Tibial artery (tissue), 4 donors: Measurements from ENCODE around the gene TMEM208.

Source experiments
- DNase-seq, 2 donors: peaks; one replicate each; pipeline ENCODE4 v3.0.0-alpha.2; 2019
- H3K27ac ChIP-seq, 2 donors: fragments of 200-600 bp; sonication (generic) in 1 of 2; 1 replicate in 1 of 2; 2 replicates in 1 of 2; pipeline ENCODE4 v1.5.1; 2018 to 2019; ENCODE audit warnings: mild to moderate bottlenecking in 1 of 2
- H3K27me3 ChIP-seq, 2 donors: fragments of 200-600 bp; sonication (generic) in 1 of 2; one replicate each; pipeline versions ENCODE4 v1.5.1 to v1.6.0; 2016 to 2019
- H3K36me3 ChIP-seq, 3 donors: fragments of 200-600 bp; sonication (generic) in 2 of 3; one replicate each; pipeline ENCODE4 v1.5.1; 2016 to 2019; ENCODE audit warnings: mild to moderate bottlenecking in 2 of 3
- H3K4me1 ChIP-seq, 4 donors: fragments of 200-600 bp; sonication (generic) in 2 of 4; 1 replicate in 3 of 4; 2 replicates in 1 of 4; pipeline ENCODE4 v1.5.1; 2016 to 2019
- H3K4me3 ChIP-seq, 2 donors: fragments of 200-600 bp; sonication (generic) in 1 of 2; 1 replicate in 1 of 2; 2 replicates in 1 of 2; pipeline ENCODE4 v1.5.1; 2018 to 2019; ENCODE audit warnings: mild to moderate bottlenecking in 2 of 2
- H3K9me3 ChIP-seq, 3 donors: fragments of 200-600 bp; sonication (generic) in 1 of 3; one replicate each; pipeline ENCODE4 v1.5.1; 2016 to 2019
- CTCF ChIP-seq, 2 experiments: fragments of 200-600 bp in 1 of 2; fragments of 450-650 bp in 1 of 2; IDR thresholded peaks; one replicate each; pipeline ENCODE4 v1.5.1; 2017 to 2019; ENCODE audit warnings: antibody characterized with exemption in 2 of 2, mild to moderate bottlenecking in 1 of 2, moderate library complexity in 1 of 2
- intact Hi-C: fragments of 100-400 bp; cut with DNase I; formaldehyde crosslinking; loops from one replicate; pipeline ENCODE4 v1.15.0; 2023; ENCODE audit warnings: low total_unique reads

TMEM208 gene

GRCh38 chr16:67206838-67207248, 20.1 kb upstream of the TMEM208 start:
- TF ChIP-seq CTCF (IDR thresholded peaks at IDR 0.05), result no peak
- no peaks in the 10 kb centered on the region for H3K27me3 ChIP-seq
- H3K9me3 ChIP-seq, result no peaks in the 10 kb centered on the region
- H3K36me3 ChIP-seq, result peaks cover 4 to 67% (median 18%) of the 10 kb centered on the region in 3 donors
- no peak for DNase-seq
- H3K4me3 ChIP-seq, result no peak overlapping the region
- no peaks in the 10 kb centered on the region for H3K4me1 ChIP-seq
- intact Hi-C loops, result no loop called here
- no peak overlapping the region for H3K27ac ChIP-seq

- peaks cover 4 to 62% (median 12%) of the 10 kb centered on the region in 3 donors for H3K36me3 ChIP-seq
- H3K9me3 ChIP-seq, result no peaks in the 10 kb centered on the region
- no peak overlapping the region for H3K4me3 ChIP-seq
- intact Hi-C loops, result no loop called here
- no peak overlapping the region for H3K27ac ChIP-seq
- no peak for TF ChIP-seq CTCF (IDR thresholded peaks at IDR 0.05)
- DNase-seq, result no peak
- no peaks in the 10 kb centered on the region for H3K4me1 ChIP-seq
- H3K27me3 ChIP-seq, result no peaks in the 10 kb centered on the region
Measured at GRCh38 chr16:67207249-67208091, 19.5 kb upstream of the TMEM208 start.

GRCh38 chr16:67208154-67208896, 18.6 kb upstream of the TMEM208 start:
- no peak for TF ChIP-seq CTCF (IDR thresholded peaks at IDR 0.05)
- no peak for DNase-seq
- H3K27ac ChIP-seq, result no peak overlapping the region
- peaks cover 2 to 60% (median 6%) of the 10 kb centered on the region in 3 donors for H3K36me3 ChIP-seq
- no peak overlapping the region for H3K4me3 ChIP-seq
- intact Hi-C loops, result no loop called here
- H3K4me1 ChIP-seq, result no peaks in the 10 kb centered on the region
- H3K9me3 ChIP-seq, result no peaks in the 10 kb centered on the region
- no peaks in the 10 kb centered on the region for H3K27me3 ChIP-seq

GRCh38 chr16:67209565-67209964, 17.4 kb upstream of the TMEM208 start:
- Histone ChIP-seq H3K27me3 (no peaks in the 10 kb centered on the region), H3K4me3 (no peak overlapping the region), H3K27ac (no peak overlapping the region), H3K9me3 (no peaks in the 10 kb centered on the region), H3K4me1 (no peaks in the 10 kb centered on the region), H3K36me3 (peaks cover 0 to 50% (median 0%) of the 10 kb centered on the region in 3 donors)
- DNase-seq, result no peak
- TF ChIP-seq CTCF (IDR thresholded peaks at IDR 0.05), result no peak
- intact Hi-C loops, result no loop called here

- Histone ChIP-seq H3K4me1 (no peaks in the 10 kb centered on the region), H3K36me3 (peaks cover 0 to 54% (median 0%) of the 10 kb centered on the region in 3 donors), H3K4me3 (no peak overlapping the region), H3K9me3 (no peaks in the 10 kb centered on the region), H3K27me3 (no peaks in the 10 kb centered on the region), H3K27ac (no peak overlapping the region)
- no peak for DNase-seq
- TF ChIP-seq CTCF (IDR thresholded peaks at IDR 0.05), result no peak
- intact Hi-C loops, result no loop called here
Measured at GRCh38 chr16:67210069-67210937, 16.6 kb upstream of the TMEM208 start.
